Inflammatory macrophage treated with lipopolysaccharide for 4 hours (primary cell): ENCODE measurements around the gene GLIS1.

Experiments
- DNase-seq: peaks from one replicate; pipeline ENCODE4 v3.0.0-alpha.2; 2020

Gene GLIS1

GRCh38 chr1:53633073-53633704, 105.8 kb downstream of the GLIS1 start:
- no peak for DNase-seq

- DNase-seq: no peak
Measured at GRCh38 chr1:53631622-53632310, 107.2 kb downstream of the GLIS1 start.

GRCh38 chr1:53629101-53629691, 109.8 kb downstream of the GLIS1 start:
- DNase-seq: no peak

GRCh38 chr1:53628286-53628955, 110.5 kb downstream of the GLIS1 start:
- DNase-seq: no peak

GRCh38 chr1:53627666-53628065, 111.3 kb downstream of the GLIS1 start:
- no peak for DNase-seq

GRCh38 chr1:53627031-53627430, 111.9 kb downstream of the GLIS1 start:
- no peak for DNase-seq

- no peak for DNase-seq
Measured at GRCh38 chr1:53626616-53627015, 112.3 kb downstream of the GLIS1 start.

- no peak for DNase-seq
Measured at GRCh38 chr1:53625766-53626520, 113.0 kb downstream of the GLIS1 start.

GRCh38 chr1:53625049-53625448, 113.9 kb downstream of the GLIS1 start:
- no peak for DNase-seq

- DNase-seq: no peak
Measured at GRCh38 chr1:53622531-53622930, 116.4 kb downstream of the GLIS1 start.

GRCh38 chr1:53621144-53621543, 117.8 kb downstream of the GLIS1 start:
- no peak for DNase-seq

- DNase-seq: no peak
Measured at GRCh38 chr1:53620061-53620855, 118.7 kb downstream of the GLIS1 start.

GRCh38 chr1:53619367-53620060, 119.5 kb downstream of the GLIS1 start:
- DNase-seq: no peak

GRCh38 chr1:53618500-53619366, 120.2 kb downstream of the GLIS1 start:
- DNase-seq: no peak

- DNase-seq: no peak
Measured at GRCh38 chr1:53617851-53618499, 121.0 kb downstream of the GLIS1 start.

GRCh38 chr1:53617382-53617781, 121.6 kb downstream of the GLIS1 start:
- DNase-seq: no peak

- no peak for DNase-seq
Measured at GRCh38 chr1:53616927-53617326, 122.0 kb downstream of the GLIS1 start.

GRCh38 chr1:53616511-53616910, 122.5 kb downstream of the GLIS1 start:
- DNase-seq: no peak

- DNase-seq: no peak
Measured at GRCh38 chr1:53615101-53615500, 123.9 kb downstream of the GLIS1 start.
